HEK293 (cell line): Measurements from ENCODE around the gene UBTD1.

ENCODE experiments used
- ATF2 ChIP-seq: fragments of 450-650 bp; formaldehyde crosslinking; IDR thresholded peaks from 2 replicates; pipeline ENCODE4 v1.5.1; 2016; ENCODE audit warnings: missing biosample characterization, missing genetic modification characterization, low read depth
- CTCF ChIP-seq: fragments of 450-650 bp; formaldehyde crosslinking; IDR thresholded peaks from 2 replicates; pipeline ENCODE4 v1.5.1; 2016; ENCODE audit warnings: missing biosample characterization, missing genetic modification characterization
- SETDB1 ChIP-seq: IDR thresholded peaks from one replicate; pipeline ENCODE4 v1.6.1; 2017; ENCODE audit warnings: mild to moderate bottlenecking, low read length, moderate library complexity, mixed read lengths; ENCODE audit not compliant: insufficient read length
- ZNF555 ChIP-seq: fragments of 450-650 bp; formaldehyde crosslinking; conservative IDR thresholded peaks from 2 replicates; pipeline ENCODE4 v1.5.1; 2017; ENCODE audit warnings: missing biosample characterization, mild to moderate bottlenecking, missing genetic modification characterization, inconsistent platforms
- ZNF639 ChIP-seq: fragments of 450-650 bp; formaldehyde crosslinking; IDR thresholded peaks from 2 replicates; pipeline ENCODE4 v1.5.1; 2016; ENCODE audit warnings: missing biosample characterization, missing genetic modification characterization

DNA sequence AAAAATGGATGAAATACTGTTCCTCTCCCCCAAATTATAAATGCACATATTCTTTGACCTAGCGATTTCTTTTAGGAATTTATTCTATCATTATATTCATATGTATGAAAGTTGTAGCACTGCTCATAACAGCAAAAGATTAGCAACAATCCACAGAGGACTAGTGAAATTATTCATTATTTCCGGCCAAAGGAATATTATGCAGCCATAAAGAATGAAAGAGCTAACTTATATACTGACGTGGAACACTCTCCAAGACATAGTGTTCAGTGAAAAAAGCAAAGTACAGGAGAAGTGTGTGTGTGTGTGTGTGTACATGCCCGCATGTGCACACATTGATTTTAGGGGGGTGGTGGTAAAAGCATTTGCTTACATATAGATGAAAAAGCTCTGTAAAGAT lies 23.8 kb upstream of the UBTD1 start:
- no peak for TF ChIP-seq SETDB1
- TF ChIP-seq ATF2 (tag by site-specific recombination), result no peak
- TF ChIP-seq CTCF (tag by site-specific recombination), result no peak
- TF ChIP-seq ZNF639 (tag by site-specific recombination), result no peak
- no peak for TF ChIP-seq ZNF555
